Calu3 (cell line): ENCODE measurements around the gene C12orf60. TPM values are rescaled to one million over a fixed set of nuclear protein-coding genes. Genes with fewer than 3 reads are reported as not detected.

Experiments
- BruUV-seq: library from RNA; stranded (reverse); fragments of 400-500 nt; replicated peaks from 2 replicates; lab custom pipeline; 2021; lab: Mats Ljungman, UMichigan
- CTCF ChIA-PET: fragments of 300-600 bp; sonication (Branson Sonifier 250); formaldehyde crosslinking; loops from one replicate; lab custom pipeline; 2022; ENCODE audit warnings: antibody characterized with exemption; lab: Charles Lee
- DNase-seq: peaks from one replicate; pipeline ENCODE4 v3.0.0; 2022
- H3K27ac Mint-ChIP-seq: one replicate; pipeline ENCODE4 v1.8.0; 2022; ENCODE audit warnings: mixed read lengths; ENCODE audit not compliant: unreplicated experiment
- H3K27me3 Mint-ChIP-seq: one replicate; pipeline ENCODE4 v1.8.0; 2022; ENCODE audit warnings: mixed read lengths; ENCODE audit not compliant: unreplicated experiment
- H3K36me3 Mint-ChIP-seq: one replicate; pipeline ENCODE4 v1.8.0; 2022; ENCODE audit warnings: mild to moderate bottlenecking, moderate library complexity, mixed read lengths; ENCODE audit not compliant: insufficient read depth, unreplicated experiment
- H3K4me1 Mint-ChIP-seq: one replicate; pipeline ENCODE4 v1.8.0; 2022; ENCODE audit warnings: mild to moderate bottlenecking, low read depth, mixed read lengths; ENCODE audit not compliant: unreplicated experiment
- H3K4me3 Mint-ChIP-seq: one replicate; pipeline ENCODE4 v1.8.0; 2022; ENCODE audit warnings: mild to moderate bottlenecking, low read depth, moderate library complexity, mixed read lengths; ENCODE audit not compliant: unreplicated experiment
- H3K9me3 Mint-ChIP-seq: one replicate; pipeline ENCODE4 v1.8.0; 2022; ENCODE audit warnings: low read depth, mixed read lengths; ENCODE audit not compliant: unreplicated experiment
- CTCF ChIP-seq: fragments of 200-600 bp; IDR thresholded peaks from one replicate; pipeline ENCODE4 v1.8.0; 2022; ENCODE audit warnings: antibody characterized with exemption; ENCODE audit not compliant: unreplicated experiment
- intact Hi-C: fragments of 100-400 bp; cut with micrococcal nuclease; formaldehyde crosslinking; loops from one replicate; pipeline ENCODE4 v1.10.0; 2022; ENCODE audit not compliant: unreplicated experiment
- total RNA-seq: library from RNA; stranded (reverse); gene quantifications from 2 replicates; pipeline ENCODE4 v1.2.3, GENCODE V29; 2022

C12orf60 gene
- total RNA-seq, 1 experiment from 2014 or later, result 1.2 TPM

- H3K27me3 Mint-ChIP-seq, result no peaks in the 10 kb centered on the region
- peaks cover 8% of the 10 kb centered on the region for H3K9me3 Mint-ChIP-seq
- TF ChIP-seq CTCF, result no peak
- H3K27ac Mint-ChIP-seq, result no peak overlapping the region
- H3K36me3 Mint-ChIP-seq, result no peaks in the 10 kb centered on the region
- intact Hi-C loops, result no loop called here
- no peak overlapping the region for H3K4me3 Mint-ChIP-seq
- no TSS peak for BruUV-seq
- peaks cover 6% of the 10 kb centered on the region for H3K4me1 Mint-ChIP-seq
- DNase-seq, result no peak
- CTCF ChIA-PET, result interaction anchor here (0.5 kb wide), 1 partner anchor 669 kb away, joined by 3 read pairs; no protein-coding TSS in a partner anchor
Observed at GRCh38 chr12:14852880-14853279, 49.4 kb downstream of the C12orf60 start.

- DNase-seq, result no peak
- H3K4me3 Mint-ChIP-seq, result no peak overlapping the region
- H3K9me3 Mint-ChIP-seq, result peaks cover 8% of the 10 kb centered on the region
- H3K27ac Mint-ChIP-seq, result no peak overlapping the region
- H3K4me1 Mint-ChIP-seq, result peaks cover 6% of the 10 kb centered on the region
- intact Hi-C loops, result no loop called here
- CTCF ChIA-PET, result no interaction called here
- H3K36me3 Mint-ChIP-seq, result no peaks in the 10 kb centered on the region
- no peak for TF ChIP-seq CTCF
- no peaks in the 10 kb centered on the region for H3K27me3 Mint-ChIP-seq
- BruUV-seq, result no TSS peak
Observed at GRCh38 chr12:14853961-14854360, 50.5 kb downstream of the C12orf60 start.

GRCh38 chr12:14854586-14855183, 51.2 kb downstream of the C12orf60 start:
- no TSS peak for BruUV-seq
- intact Hi-C loops, result no loop called here
- Mint-ChIP-seq H3K9me3 (peaks cover 10% of the 10 kb centered on the region), H3K27ac (no peak overlapping the region), H3K4me3 (no peak overlapping the region), H3K27me3 (no peaks in the 10 kb centered on the region), H3K4me1 (peaks cover 2% of the 10 kb centered on the region), H3K36me3 (no peaks in the 10 kb centered on the region)
- TF ChIP-seq CTCF, result no peak
- DNase-seq, result no peak
- CTCF ChIA-PET, result no interaction called here

GRCh38 chr12:14858513-14858912, 55.0 kb downstream of the C12orf60 start:
- CTCF ChIA-PET, result no interaction called here
- no peaks in the 10 kb centered on the region for H3K4me1 Mint-ChIP-seq

More at GRCh38 chr12:14858513-14858912, 55.0 kb downstream of the C12orf60 start:
- BruUV-seq, result no TSS peak
- Mint-ChIP-seq H3K27me3 (no peaks in the 10 kb centered on the region), H3K9me3 (peaks cover 10% of the 10 kb centered on the region), H3K36me3 (no peaks in the 10 kb centered on the region), H3K4me3 (no peak overlapping the region), H3K27ac (no peak overlapping the region)
- no peak for DNase-seq
- TF ChIP-seq CTCF, result no peak
- intact Hi-C loops, result no loop called here
